ENCODE results near the gene LHFPL2. TPM values are rescaled to one million over a fixed set of nuclear protein-coding genes. Genes with fewer than 3 reads are reported as not detected.

LHFPL2 gene
- polyA plus RNA-seq, 4 donors, result 48.9 to 52.1 (median 50.1) TPM

- DNase-seq (ENCODE audit: low read depth in 4 of 4, low spot score in 2 of 4), result peak in 3 of 4 donors; percentile 78 to 88 (median 82)
Measured at GRCh38 chr5:78600687-78601414, 47.7 kb downstream of the LHFPL2 start.

GRCh38 chr5:78598973-78599372 lies 49.6 kb downstream of the LHFPL2 start:
- DNase-seq (ENCODE audit: low read depth in 4 of 4, low spot score in 2 of 4), result no peak

DNA sequence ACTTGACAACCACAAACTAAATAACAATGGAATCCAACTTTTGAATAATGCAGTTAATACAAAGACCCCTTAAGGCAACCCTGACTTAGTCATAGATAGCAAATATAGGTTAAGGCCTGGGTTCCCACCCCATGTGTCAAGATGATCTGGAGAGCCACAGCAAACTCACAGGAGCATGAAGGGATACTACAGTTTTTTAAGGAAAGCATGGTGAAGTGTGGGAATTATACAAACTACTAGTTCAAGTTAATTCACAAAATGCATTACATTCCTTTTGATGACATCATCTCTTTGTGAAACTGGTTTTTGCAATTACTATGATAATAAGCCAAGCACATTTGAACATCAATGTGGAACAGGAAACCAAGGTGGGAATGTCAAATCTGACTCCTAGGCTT lies 50.6 kb downstream of the LHFPL2 start:
- DNase-seq (ENCODE audit: low read depth in 4 of 4, low spot score in 2 of 4), result no peak

DNA sequence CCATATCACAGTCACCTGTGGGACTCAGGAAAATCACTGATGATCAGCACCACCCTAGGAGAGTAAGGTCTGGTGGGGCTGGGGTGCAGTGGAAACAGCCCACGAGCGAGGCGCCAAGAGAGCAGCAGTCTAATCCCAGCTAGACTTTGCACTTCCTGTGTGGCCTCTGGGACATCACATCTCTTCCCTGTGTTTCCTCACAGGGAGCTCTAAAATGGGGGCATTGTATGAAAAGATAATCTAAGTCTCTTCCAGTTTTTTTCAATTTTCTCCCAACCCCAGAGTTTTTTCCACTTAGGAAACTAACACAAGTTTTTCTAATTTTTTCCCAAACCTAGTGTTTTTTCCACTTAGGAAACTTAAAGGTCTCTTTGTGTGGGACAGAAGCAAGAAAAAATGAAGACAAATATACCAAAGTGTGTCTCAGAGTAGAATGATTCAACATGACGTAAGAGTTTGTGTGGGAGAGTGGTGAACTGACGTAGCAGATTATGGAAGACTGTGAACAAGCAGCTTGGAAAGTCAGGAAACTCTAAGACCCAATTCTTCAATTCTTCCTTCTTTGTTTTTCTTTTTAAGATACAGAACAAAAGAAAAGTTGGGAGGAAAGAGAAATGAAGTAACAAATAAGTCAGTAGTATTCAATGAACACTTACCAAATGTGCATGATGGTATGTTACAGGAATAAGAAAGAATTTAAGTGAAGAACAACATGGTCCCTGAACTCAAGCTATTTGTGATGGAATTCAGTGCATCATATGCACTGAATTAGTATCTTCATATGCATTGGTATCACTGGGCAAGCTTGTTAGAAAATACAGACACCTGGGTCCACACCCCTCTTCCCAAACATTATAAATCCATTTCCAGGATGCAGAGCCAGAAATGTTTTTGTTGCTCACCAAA lies 51.3 kb downstream of the LHFPL2 start:
- DNase-seq (ENCODE audit: low read depth in 4 of 4, low spot score in 2 of 4), result no peak

DNA sequence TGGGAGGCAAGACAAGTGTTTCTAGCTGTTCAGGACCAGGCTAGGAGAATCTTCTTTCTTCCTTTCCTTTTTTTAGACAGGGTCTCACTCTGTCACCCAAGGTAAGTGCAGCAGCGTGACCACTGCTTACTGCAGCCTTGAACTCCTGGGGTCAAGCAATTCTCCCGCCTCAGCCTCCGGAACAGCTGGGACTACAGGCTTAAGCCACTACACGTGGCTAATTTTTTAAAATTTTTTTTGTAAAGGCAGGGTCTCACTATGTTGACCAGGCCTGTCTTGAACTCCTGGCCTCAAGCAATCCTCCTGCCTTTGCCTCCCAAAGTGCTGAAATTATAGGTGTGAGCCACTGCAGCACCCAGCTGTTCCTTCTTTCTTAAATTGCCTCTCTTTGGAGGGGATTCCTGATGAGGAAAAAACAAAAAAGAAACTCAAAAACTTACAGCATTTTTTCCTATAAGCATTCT lies 53.1 kb downstream of the LHFPL2 start:
- DNase-seq (ENCODE audit: low read depth in 4 of 4, low spot score in 2 of 4), result no peak

GRCh38 chr5:78594610-78595457 lies 53.7 kb downstream of the LHFPL2 start:
- DNase-seq (ENCODE audit: low read depth in 4 of 4, low spot score in 2 of 4), result peak in 2 of 4 donors; percentile 57 to 63

DNA sequence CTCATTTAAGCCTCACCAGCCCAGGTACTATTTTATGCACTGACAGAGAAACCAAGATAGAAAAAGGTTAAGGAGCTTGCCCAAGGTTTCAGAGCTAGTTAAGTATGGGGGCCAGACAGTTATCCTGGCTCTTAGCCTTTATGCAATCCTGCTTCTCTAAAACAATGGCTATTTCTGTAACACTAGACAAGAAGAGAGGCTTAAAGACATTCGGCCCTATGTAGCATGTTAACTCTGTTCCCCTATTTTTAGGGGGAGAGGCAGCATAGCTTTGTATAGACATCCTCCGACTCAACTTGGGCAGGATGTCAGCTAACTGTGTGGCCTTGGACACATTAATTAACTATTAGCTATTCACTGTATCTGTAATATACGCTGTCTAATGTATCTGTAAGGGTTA lies 54.6 kb downstream of the LHFPL2 start:
- no peak for DNase-seq (ENCODE audit: low read depth in 4 of 4, low spot score in 2 of 4)

DNA sequence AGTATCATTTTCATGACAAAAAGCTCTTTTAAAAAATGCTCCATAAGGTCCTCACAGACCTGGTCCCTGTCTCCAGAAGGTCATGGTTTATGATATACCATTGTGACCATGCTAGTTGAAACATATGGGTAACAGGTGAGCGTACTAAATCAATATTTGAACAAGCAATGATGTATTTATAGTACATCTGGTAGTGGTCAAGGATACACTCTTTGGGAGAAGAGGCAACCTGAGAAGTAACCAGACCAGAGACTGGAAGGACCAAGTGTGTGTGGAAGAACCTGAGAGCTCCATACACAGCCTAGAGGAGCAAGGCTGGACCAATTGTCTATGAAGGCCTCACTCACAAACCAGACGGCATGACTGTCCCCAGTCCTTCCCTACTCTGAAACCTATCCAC lies 55.1 kb downstream of the LHFPL2 start:
- DNase-seq (ENCODE audit: low read depth in 4 of 4, low spot score in 2 of 4), result no peak

GRCh38 chr5:78592735-78593386 lies 55.7 kb downstream of the LHFPL2 start:
- DNase-seq (ENCODE audit: low read depth in 4 of 4, low spot score in 2 of 4), result no peak

DNA sequence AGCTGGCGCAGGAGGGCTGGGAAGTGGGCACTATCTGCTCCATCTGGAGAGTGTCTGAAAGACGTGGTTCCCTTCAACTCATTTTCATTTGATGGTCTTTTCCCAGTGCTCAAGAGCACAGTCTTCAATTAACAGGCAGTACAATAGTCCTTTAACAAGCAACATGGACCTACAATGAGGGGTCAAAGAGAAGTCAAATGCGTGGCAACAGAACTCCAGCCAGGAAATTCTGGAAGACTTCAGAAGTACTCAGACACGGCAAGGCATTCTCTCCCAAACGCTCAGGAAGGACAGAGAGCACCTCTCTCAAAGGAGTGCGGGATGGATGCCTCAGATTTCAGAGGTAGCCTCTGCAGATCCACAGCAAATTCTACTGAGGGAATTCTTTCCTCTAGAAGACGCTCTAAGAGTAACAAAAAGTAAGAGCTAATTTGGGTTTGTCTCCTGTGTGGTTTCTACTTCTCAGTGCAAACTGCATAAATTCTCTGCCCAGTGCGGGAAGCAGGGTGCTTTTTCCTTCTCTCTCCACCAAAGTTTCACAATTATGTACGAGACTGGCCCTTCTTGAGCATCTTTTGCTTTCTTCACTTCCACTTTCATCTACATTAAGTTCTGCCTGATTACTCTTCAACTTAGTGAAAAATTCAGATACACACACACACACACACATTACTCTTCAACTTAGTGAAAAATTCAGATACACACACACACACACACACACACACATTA lies 56.4 kb downstream of the LHFPL2 start:
- DNase-seq (ENCODE audit: low read depth in 4 of 4, low spot score in 2 of 4), result no peak

GRCh38 chr5:78591138-78591612 lies 57.4 kb downstream of the LHFPL2 start:
- no peak for DNase-seq (ENCODE audit: low read depth in 4 of 4, low spot score in 2 of 4)

DNA sequence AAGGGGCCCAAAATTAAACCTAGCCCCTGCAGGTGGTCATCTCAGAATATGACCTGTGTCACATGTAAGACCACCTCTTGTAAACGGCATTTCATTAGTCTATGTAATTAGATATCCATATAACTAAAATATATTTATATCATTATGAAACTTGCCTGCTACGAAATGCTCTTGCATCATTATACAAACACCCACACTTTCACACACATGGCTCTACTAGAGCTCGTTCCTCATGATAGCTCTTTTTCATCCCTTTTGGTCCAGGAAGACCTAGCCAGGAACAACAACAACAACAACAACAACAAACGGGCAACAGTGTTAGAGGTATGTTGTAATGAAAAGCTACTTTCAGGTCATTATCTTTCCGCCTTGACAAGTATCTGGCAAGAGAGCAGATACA lies 58.6 kb downstream of the LHFPL2 start:
- no peak for DNase-seq (ENCODE audit: low read depth in 4 of 4, low spot score in 2 of 4)

- DNase-seq (ENCODE audit: low read depth in 4 of 4, low spot score in 2 of 4), result no peak
Measured at GRCh38 chr5:78588507-78588906, 60.1 kb downstream of the LHFPL2 start.

DNA sequence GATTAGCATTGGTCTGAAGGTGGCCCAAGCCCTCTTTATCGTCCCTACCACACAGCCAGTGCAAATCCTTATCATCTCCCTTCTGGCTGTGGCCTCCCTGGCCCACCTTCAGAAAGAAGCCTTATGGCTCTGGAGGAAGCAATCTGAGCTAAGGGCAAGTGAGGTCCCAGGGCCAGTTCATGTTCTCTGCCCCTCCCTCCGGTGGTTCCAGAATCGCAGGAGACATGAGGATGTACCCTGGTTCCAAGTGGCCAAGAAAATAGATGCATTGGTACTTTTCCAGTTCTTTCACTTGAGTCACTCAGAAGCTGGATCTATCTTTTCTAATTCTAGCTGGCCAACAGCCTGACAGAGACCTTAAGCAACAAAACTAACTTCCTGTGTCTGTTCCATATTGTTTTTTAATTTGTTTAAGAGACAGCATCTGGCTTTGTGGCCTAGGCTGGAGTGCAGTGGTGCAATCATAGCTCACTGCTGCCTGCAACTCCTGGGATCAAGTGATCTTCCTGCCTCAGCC lies 60.7 kb downstream of the LHFPL2 start:
- DNase-seq (ENCODE audit: low read depth in 4 of 4, low spot score in 2 of 4), result no peak

- no peak for DNase-seq (ENCODE audit: low read depth in 4 of 4, low spot score in 2 of 4)
Measured at GRCh38 chr5:78587081-78587774, 61.3 kb downstream of the LHFPL2 start.

- no peak for DNase-seq (ENCODE audit: low read depth in 4 of 4, low spot score in 2 of 4)
Measured at GRCh38 chr5:78586251-78586650, 62.3 kb downstream of the LHFPL2 start.

- DNase-seq (ENCODE audit: low read depth in 4 of 4, low spot score in 2 of 4), result no peak
Measured at GRCh38 chr5:78578015-78578414, 70.6 kb downstream of the LHFPL2 start.

DNA sequence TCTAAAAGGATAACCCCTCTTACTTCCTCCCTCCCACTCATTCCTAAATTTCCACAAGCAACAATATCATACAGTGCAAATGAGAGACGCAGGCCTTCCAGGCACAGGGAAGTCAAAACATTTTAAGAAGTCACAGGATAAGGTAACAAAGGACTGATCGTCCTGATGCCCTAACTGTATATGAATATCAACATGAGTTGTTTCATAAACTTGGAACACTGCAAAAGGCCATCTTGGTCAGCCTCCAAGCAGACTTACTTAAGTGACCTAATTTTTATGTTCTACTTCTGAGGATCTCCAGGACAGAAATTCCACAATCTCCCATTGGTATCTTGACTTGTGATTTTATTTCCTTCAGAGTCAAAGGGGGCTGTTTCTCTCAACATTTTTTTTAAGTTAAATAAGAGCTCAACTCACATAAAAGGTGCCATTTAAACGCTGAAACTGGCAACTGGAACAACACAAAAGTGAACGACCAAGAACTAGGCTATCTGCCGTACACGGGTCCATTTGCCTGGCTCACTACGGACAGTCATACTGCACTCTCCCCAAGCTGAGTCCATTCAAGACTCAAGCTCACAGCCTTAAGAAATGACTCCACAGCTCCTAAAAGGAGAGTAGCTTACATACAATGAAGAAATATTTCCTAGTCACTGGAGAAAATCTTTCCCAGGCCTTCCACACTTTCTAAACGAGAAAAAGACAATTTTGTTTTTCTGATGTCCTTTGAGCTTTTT lies 71.3 kb downstream of the LHFPL2 start:
- no peak for DNase-seq (ENCODE audit: low read depth in 4 of 4, low spot score in 2 of 4)
